IMR-90 (cell line): ENCODE data around the gene C8A.
A peak's percentile ranks its signal among the peaks of the same experiment; 100 is the strongest.

Source experiments
- BHLHE40 ChIP-seq: fragments of 150-350 bp; IDR thresholded peaks from 2 replicates; pipeline ENCODE4 v1.6.1; 2016; ENCODE audit warnings: mild to moderate bottlenecking, low read depth, low read length
- CEBPB ChIP-seq: IDR thresholded peaks from 2 replicates; pipeline ENCODE4 v1.6.1; 2012; ENCODE audit warnings: low read depth, low read length, improper control_type of control experiment
- FOS ChIP-seq: fragments of 150-350 bp; IDR thresholded peaks from 2 replicates; pipeline ENCODE4 v1.6.1; 2016; ENCODE audit warnings: low read depth, low read length
- MAZ ChIP-seq: IDR thresholded peaks from 2 replicates; pipeline ENCODE4 v1.6.1; 2012; ENCODE audit warnings: low read depth, mild to moderate bottlenecking, low read length, improper control_type of control experiment, moderate library complexity, borderline replicate concordance
- MXI1 ChIP-seq: IDR thresholded peaks from 2 replicates; pipeline ENCODE4 v1.6.1; 2012; ENCODE audit warnings: low read depth, mild to moderate bottlenecking, low read length, moderate library complexity, borderline replicate concordance
- NFE2L2 ChIP-seq: fragments of 150-350 bp; IDR thresholded peaks from 2 replicates; pipeline ENCODE4 v1.6.1; 2016; ENCODE audit warnings: low read depth, mild to moderate bottlenecking, low read length
- POLR2A ChIP-seq: IDR thresholded peaks from 2 replicates; pipeline ENCODE4 v1.6.1; 2012; ENCODE audit warnings: mild to moderate bottlenecking, low read depth, low read length
- RAD21 ChIP-seq: IDR thresholded peaks from 2 replicates; pipeline ENCODE4 v1.6.1; 2012; ENCODE audit warnings: low read length, improper control_type of control experiment
- TF ChIP-seq, protein P1 (sequence below): conservative IDR thresholded peaks from 2 replicates; pipeline ENCODE4 v1.5.1; 2012; ENCODE audit warnings: mild to moderate bottlenecking, low read depth, low read length, improper control_type of control experiment
- TF ChIP-seq, protein P2 (sequence below): fragments of 150-350 bp; IDR thresholded peaks from 2 replicates; pipeline ENCODE4 v1.6.1; 2016; ENCODE audit warnings: low read depth, mild to moderate bottlenecking, low read length, moderate library complexity, borderline replicate concordance
- TF ChIP-seq, protein P3 (sequence below): fragments of 150-350 bp; IDR thresholded peaks from 2 replicates; pipeline ENCODE4 v1.6.1; 2017; ENCODE audit warnings: mild to moderate bottlenecking, antibody characterized with exemption, low read length, low read depth

DNA sequence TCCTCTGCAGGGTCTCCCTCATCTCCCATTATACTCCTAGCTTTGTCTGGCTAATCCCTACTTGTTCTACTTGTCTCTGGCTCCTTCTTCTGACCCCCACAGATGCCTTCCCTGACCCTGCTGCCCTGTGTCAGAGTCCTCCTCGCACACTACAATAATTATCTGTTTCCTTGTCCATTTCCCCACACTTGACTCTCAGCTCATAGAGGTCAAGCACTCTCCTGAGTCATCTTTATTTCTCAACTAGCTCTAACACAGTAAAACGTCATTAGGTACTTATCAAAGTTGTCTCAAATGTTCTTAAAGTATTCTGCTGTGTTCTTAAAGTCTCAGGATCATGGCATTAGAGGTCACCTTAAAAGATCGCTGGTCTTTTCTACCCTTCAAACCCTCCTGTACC lies 47.1 kb downstream of the C8A start:
- TF ChIP-seq, protein P1, sequence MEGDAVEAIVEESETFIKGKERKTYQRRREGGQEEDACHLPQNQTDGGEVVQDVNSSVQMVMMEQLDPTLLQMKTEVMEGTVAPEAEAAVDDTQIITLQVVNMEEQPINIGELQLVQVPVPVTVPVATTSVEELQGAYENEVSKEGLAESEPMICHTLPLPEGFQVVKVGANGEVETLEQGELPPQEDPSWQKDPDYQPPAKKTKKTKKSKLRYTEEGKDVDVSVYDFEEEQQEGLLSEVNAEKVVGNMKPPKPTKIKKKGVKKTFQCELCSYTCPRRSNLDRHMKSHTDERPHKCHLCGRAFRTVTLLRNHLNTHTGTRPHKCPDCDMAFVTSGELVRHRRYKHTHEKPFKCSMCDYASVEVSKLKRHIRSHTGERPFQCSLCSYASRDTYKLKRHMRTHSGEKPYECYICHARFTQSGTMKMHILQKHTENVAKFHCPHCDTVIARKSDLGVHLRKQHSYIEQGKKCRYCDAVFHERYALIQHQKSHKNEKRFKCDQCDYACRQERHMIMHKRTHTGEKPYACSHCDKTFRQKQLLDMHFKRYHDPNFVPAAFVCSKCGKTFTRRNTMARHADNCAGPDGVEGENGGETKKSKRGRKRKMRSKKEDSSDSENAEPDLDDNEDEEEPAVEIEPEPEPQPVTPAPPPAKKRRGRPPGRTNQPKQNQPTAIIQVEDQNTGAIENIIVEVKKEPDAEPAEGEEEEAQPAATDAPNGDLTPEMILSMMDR = no peak
- no peak for TF ChIP-seq POLR2A
- no peak for TF ChIP-seq RAD21
- TF ChIP-seq FOS = peak; percentile 14; the same call in 1 of the 2 replicates
- TF ChIP-seq, protein P2, sequence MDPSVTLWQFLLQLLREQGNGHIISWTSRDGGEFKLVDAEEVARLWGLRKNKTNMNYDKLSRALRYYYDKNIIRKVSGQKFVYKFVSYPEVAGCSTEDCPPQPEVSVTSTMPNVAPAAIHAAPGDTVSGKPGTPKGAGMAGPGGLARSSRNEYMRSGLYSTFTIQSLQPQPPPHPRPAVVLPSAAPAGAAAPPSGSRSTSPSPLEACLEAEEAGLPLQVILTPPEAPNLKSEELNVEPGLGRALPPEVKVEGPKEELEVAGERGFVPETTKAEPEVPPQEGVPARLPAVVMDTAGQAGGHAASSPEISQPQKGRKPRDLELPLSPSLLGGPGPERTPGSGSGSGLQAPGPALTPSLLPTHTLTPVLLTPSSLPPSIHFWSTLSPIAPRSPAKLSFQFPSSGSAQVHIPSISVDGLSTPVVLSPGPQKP = no peak
- TF ChIP-seq BHLHE40 = no peak
- no peak for TF ChIP-seq MXI1
- peak; percentile 68 for TF ChIP-seq CEBPB
- TF ChIP-seq, protein P3, sequence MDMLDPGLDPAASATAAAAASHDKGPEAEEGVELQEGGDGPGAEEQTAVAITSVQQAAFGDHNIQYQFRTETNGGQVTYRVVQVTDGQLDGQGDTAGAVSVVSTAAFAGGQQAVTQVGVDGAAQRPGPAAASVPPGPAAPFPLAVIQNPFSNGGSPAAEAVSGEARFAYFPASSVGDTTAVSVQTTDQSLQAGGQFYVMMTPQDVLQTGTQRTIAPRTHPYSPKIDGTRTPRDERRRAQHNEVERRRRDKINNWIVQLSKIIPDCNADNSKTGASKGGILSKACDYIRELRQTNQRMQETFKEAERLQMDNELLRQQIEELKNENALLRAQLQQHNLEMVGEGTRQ = no peak
- TF ChIP-seq NFE2L2 = no peak
- TF ChIP-seq MAZ = no peak
